ENCODE data around the gene SLC8A1.

DNA sequence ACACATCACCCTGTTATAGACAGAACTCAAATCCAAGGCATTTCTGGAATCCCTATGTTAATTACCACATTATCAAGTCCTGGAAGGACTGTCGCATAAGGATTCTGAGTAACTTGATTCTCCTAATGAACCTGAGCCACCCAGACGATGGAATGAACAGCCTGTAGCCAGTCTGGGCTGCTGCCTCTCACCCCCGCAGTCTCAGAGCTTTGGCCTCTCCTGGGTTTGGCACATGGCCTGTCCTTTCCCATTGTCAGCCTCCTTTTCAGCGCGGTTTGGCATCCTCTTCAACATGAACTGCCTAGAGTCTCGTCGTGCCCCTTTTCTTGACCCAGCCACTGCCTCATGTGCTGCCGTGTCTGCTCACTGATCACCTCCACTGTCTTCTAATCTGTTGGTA lies 147.6 kb downstream of the SLC8A1 start:
- no peak for TF ChIP-seq POLR2A (IDR thresholded peaks at IDR 0.05)
- TF ChIP-seq, protein P1, sequence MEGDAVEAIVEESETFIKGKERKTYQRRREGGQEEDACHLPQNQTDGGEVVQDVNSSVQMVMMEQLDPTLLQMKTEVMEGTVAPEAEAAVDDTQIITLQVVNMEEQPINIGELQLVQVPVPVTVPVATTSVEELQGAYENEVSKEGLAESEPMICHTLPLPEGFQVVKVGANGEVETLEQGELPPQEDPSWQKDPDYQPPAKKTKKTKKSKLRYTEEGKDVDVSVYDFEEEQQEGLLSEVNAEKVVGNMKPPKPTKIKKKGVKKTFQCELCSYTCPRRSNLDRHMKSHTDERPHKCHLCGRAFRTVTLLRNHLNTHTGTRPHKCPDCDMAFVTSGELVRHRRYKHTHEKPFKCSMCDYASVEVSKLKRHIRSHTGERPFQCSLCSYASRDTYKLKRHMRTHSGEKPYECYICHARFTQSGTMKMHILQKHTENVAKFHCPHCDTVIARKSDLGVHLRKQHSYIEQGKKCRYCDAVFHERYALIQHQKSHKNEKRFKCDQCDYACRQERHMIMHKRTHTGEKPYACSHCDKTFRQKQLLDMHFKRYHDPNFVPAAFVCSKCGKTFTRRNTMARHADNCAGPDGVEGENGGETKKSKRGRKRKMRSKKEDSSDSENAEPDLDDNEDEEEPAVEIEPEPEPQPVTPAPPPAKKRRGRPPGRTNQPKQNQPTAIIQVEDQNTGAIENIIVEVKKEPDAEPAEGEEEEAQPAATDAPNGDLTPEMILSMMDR (IDR thresholded peaks at IDR 0.05), result no peak
